Activated CD8-positive, alpha-beta T cell treated with anti-CD3 and anti-CD28 coated beads, Interleukin-2, amount 10 ng/mL, durations not matched to agents 7 days and 5 days (primary cell): ENCODE data around the gene FRS3. TPM values are rescaled to one million over a fixed set of nuclear protein-coding genes. Genes with fewer than 3 reads are reported as not detected.

ENCODE experiments used
- ATAC-seq: fragments of 150-1000 bp; cut with Tn5 transposase; one replicate; pipeline ENCODE4 v1.10.0; 2021; ENCODE audit warnings: moderate library complexity
- CTCF ChIA-PET: fragments of 350-600 bp; sonication (Branson Sonifier 250); formaldehyde crosslinking; loops from one replicate; lab custom pipeline; 2021; ENCODE audit warnings: antibody characterized with exemption; lab: Charles Lee
- POLR2A ChIA-PET: fragments of 350-600 bp; sonication (Branson Sonifier 250); formaldehyde crosslinking; loops from one replicate; lab custom pipeline; 2021; ENCODE audit warnings: antibody characterized with exemption; lab: Charles Lee
- DNase-seq: peaks from one replicate; pipeline ENCODE4 v3.0.0-alpha.2; 2020
- H3K27ac Mint-ChIP-seq: one replicate; pipeline ENCODE4 v1.8.0; 2021; ENCODE audit warnings: mild to moderate bottlenecking, mixed read lengths
- H3K27me3 Mint-ChIP-seq: one replicate; pipeline ENCODE4 v1.8.0; 2021; ENCODE audit warnings: low read depth, mixed read lengths
- H3K36me3 Mint-ChIP-seq: one replicate; pipeline ENCODE4 v1.8.0; 2021; ENCODE audit warnings: low read depth, mixed read lengths
- H3K4me1 Mint-ChIP-seq: one replicate; pipeline ENCODE4 v1.8.0; 2021; ENCODE audit warnings: low read depth, mixed read lengths
- H3K4me3 Mint-ChIP-seq: one replicate; pipeline ENCODE4 v1.8.0; 2021; ENCODE audit warnings: mild to moderate bottlenecking, mixed read lengths
- H3K9me3 Mint-ChIP-seq: one replicate; pipeline ENCODE4 v1.8.0; 2022; ENCODE audit warnings: mixed read lengths; ENCODE audit not compliant: insufficient read depth
- total RNA-seq, 2 experiments: library from RNA; stranded (reverse); gene quantifications; one replicate each; pipeline ENCODE4 v1.2.3, GENCODE V29; 2021

The FRS3 gene
- total RNA-seq, 2 experiments from 2014 or later = 5.1 to 7.0 TPM

GRCh38 chr6:41779336-41779735, 364 bp downstream of the FRS3 start:
- ATAC-seq = no peak
- peaks cover 18% of the 10 kb centered on the region for H3K27me3 Mint-ChIP-seq
- POLR2A ChIA-PET = no interaction called here

GRCh38 chr6:41778895-41779294, 805 bp downstream of the FRS3 start:
- Mint-ChIP-seq H3K36me3 (peaks cover 7% of the 10 kb centered on the region), H3K4me1 (peaks cover 15% of the 10 kb centered on the region), H3K9me3 (no peaks in the 10 kb centered on the region), H3K27ac (peak overlapping the region; percentile 65), H3K27me3 (peaks cover 18% of the 10 kb centered on the region), H3K4me3 (peak overlapping the region; percentile 87)
- ATAC-seq = no peak
- CTCF ChIA-PET = interaction anchor here (1.2 to 2.8 kb wide), 6 partner anchors 8 to 435 kb away, joined by 4 to 23 read pairs (median 6); partner anchors contain the start of genes BYSL, MED20 and TOMM6
- DNase-seq = no peak
- POLR2A ChIA-PET = interaction anchor here (0.8 to 1.5 kb wide), 3 partner anchors 8 to 21 kb away, joined by 3 to 7 read pairs (median 6); partner anchors contain the start of gene TOMM6

More at GRCh38 chr6:41779336-41779735, 364 bp downstream of the FRS3 start:
- no peak for DNase-seq
- Mint-ChIP-seq H3K4me3 (peak overlapping the region; percentile 87), H3K9me3 (no peaks in the 10 kb centered on the region), H3K36me3 (peaks cover 4% of the 10 kb centered on the region), H3K27ac (peak overlapping the region; percentile 76), H3K4me1 (peaks cover 15% of the 10 kb centered on the region)
- CTCF ChIA-PET = interaction anchor here (14.3 kb wide), 1 partner anchor 267 kb away, joined by 286 read pairs; the partner anchor contains the start of gene TAF8

GRCh38 chr6:41777551-41778285, 2.0 kb downstream of the FRS3 start:
- ChIA-PET CTCF (interaction anchor here (1.0 to 3.7 kb wide), 10 partner anchors 9 to 770 kb away, joined by 3 to 23 read pairs (median 5); partner anchors contain the start of genes BYSL, MED20 and TOMM6), POLR2A (interaction anchor here (0.8 to 1.5 kb wide), 3 partner anchors 9 to 20 kb away, joined by 3 to 7 read pairs (median 6); partner anchors contain the start of gene TOMM6)
- no peak for ATAC-seq
- DNase-seq = no peak
- H3K27me3 Mint-ChIP-seq = peaks cover 12% of the 10 kb centered on the region
- peaks cover 8% of the 10 kb centered on the region for H3K36me3 Mint-ChIP-seq
- H3K4me1 Mint-ChIP-seq = peaks cover 15% of the 10 kb centered on the region
- no peak overlapping the region for H3K27ac Mint-ChIP-seq
- no peak overlapping the region for H3K4me3 Mint-ChIP-seq
- no peaks in the 10 kb centered on the region for H3K9me3 Mint-ChIP-seq

DNA sequence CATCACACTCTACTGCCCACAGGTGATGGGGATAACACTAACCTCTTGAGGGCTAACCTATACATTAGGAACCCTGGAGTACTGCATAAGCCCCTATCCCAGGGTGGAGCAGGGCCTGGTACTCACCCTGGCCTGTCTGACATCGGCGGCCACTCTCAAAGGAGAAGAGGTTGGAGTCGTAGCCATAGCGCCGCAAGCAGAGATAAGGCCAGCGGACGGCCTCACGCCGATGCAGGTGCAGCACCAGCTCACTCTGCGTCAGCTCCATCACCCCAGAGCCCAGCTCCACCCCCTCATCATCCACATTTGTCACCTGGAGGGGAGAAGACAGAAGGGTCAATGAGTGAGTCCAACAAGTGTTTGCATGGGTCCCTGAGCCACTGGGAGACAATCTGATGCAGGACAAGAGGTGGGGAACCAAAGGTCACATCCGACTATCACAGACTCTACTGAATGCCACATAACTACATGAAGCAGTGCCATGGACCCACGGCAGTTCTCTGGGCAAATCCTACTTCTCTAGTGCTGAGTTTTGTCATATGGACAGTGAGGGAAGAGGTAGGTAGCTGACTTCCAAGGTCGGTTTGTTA, 4.3 kb downstream of the FRS3 start:
- H3K9me3 Mint-ChIP-seq = no peaks in the 10 kb centered on the region
- no peak overlapping the region for H3K27ac Mint-ChIP-seq
- no peak overlapping the region for H3K4me3 Mint-ChIP-seq
- peaks cover 2% of the 10 kb centered on the region for H3K27me3 Mint-ChIP-seq
- peaks cover 20% of the 10 kb centered on the region for H3K36me3 Mint-ChIP-seq
- no peak for ATAC-seq
- CTCF ChIA-PET = interaction anchor here (0.8 to 3.7 kb wide), 8 partner anchors 8 to 387 kb away, joined by 3 to 23 read pairs (median 4); no protein-coding TSS in a partner anchor
- no peak for DNase-seq
- peaks cover 9% of the 10 kb centered on the region for H3K4me1 Mint-ChIP-seq
- POLR2A ChIA-PET = no interaction called here

GRCh38 chr6:41774841-41775240, 4.9 kb downstream of the FRS3 start:
- no peaks in the 10 kb centered on the region for H3K9me3 Mint-ChIP-seq
- no peak for ATAC-seq
- H3K4me1 Mint-ChIP-seq = peaks cover 6% of the 10 kb centered on the region
- H3K27ac Mint-ChIP-seq = no peak overlapping the region
- ChIA-PET CTCF (interaction anchor here (0.8 to 3.7 kb wide), 6 partner anchors 8 to 388 kb away, joined by 3 to 23 read pairs (median 4); no protein-coding TSS in a partner anchor), POLR2A (no interaction called here)
- peaks cover under 1% of the 10 kb centered on the region for H3K27me3 Mint-ChIP-seq
- H3K4me3 Mint-ChIP-seq = no peak overlapping the region
- DNase-seq = no peak
- H3K36me3 Mint-ChIP-seq = peaks cover 20% of the 10 kb centered on the region

DNA sequence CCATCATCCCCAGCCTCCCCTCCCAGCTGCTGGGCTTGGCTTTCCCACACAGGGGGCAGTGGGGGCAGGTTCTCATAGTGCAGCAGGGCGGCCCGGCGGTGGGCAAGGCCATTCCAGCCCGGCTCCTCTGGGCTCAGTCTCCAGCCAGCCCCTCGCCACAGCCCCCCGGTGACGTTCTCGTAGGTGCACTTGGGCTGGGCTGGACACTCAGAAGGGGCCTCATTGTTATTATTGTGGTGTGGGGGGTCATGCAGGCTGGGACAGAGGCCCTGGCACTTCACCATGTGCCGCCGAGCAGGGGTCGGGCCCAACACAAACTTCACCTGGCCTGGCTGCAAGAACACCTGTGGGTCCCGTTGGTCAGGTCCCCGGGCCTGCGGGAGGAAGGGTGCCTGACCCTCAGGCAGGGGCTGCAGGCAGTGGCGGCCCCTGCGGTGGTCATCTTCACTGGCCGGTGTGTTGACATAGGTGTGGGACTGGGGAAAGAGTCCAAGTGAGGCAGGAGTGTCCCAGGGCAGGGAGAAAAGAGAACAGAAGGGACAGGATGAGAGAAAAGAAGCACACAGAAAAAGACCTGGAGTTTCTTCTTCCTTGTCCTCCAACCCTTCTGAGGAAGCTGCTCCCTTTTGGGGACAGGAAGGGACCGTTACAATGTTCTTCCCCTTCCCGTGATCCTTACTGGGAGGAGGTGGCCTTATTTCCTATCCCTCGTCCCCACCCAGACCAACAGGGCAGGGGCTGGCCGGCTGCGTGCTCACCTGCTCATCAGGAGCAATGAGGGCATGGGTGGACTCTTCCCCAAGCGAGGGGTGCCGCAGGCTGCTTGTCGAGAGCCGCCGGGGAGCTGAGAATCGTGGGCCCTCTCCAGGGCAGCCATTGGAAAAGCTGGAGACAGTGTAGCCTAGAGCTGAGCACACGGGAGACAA, 8.4 kb downstream of the FRS3 start:
- peaks cover 16% of the 10 kb centered on the region for H3K4me1 Mint-ChIP-seq
- no peak overlapping the region for H3K27ac Mint-ChIP-seq
- H3K9me3 Mint-ChIP-seq = no peaks in the 10 kb centered on the region
- CTCF ChIA-PET = interaction anchor here (1.2 kb wide), 1 partner anchor 279 kb away, joined by 3 read pairs; the partner anchor contains the start of gene TAF8
- POLR2A ChIA-PET = no interaction called here
- ATAC-seq (no peak), DNase-seq (no peak)
- no peaks in the 10 kb centered on the region for H3K27me3 Mint-ChIP-seq
- H3K36me3 Mint-ChIP-seq = peaks cover 17% of the 10 kb centered on the region
- H3K4me3 Mint-ChIP-seq = no peak overlapping the region

DNA sequence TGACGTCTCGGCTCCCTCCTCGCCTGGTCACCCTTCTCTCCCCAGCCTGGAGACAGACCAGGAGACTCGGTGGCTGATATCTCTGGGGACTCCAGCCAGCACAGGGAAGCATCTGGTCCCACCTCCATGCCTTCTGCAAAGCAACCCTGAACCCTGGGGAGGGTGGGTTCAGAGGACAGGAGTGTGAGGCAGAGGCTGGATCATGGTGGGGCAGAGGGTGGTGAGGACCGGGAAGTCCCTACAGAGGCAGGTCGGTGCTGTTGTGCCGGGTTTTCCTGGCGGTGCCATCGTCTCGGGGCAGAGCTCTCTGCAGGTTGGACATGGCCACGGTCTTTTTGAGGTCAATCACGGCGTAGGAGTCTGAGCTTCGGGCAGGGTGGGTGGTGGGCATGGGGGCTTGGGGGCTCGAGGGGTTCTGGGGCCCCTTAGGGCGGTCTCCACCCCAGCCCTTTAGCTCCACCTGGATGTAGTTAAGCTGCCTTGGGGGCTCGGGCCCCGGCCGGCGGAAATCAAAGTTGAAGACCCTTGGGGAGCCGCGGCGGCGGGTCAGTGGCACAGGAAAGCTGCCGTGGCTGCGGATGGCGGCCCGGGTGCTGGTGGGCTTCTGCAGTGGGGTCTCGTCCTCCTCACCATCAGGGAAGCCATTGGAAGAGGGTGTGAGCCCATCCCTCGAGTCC, 9.2 kb downstream of the FRS3 start:
- CTCF ChIA-PET = no interaction called here
- Mint-ChIP-seq H3K9me3 (no peaks in the 10 kb centered on the region), H3K27ac (no peak overlapping the region), H3K4me3 (no peak overlapping the region), H3K27me3 (no peaks in the 10 kb centered on the region), H3K4me1 (peaks cover 16% of the 10 kb centered on the region), H3K36me3 (peaks cover 17% of the 10 kb centered on the region)
- POLR2A ChIA-PET = no interaction called here
- ATAC-seq (no peak), DNase-seq (no peak)

DNA sequence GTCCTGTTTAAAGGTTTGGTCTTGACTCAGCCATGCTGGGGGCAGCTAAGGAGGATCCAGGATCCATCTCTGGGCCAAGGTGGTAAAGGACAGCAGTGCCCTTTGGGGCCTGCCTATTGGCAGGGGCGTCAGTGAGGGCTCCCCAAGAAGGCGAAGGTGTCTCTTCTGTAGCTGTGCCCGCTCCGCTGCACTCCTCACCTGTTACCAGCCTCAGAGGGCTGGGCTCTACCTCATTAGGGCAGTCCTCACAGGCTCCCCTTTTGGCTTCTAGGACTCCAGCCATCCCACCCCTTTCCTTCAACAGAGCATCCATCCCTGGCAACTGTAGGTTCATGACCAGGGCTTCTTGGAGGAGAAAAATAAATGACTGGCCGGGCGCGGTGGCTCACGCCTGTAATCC, 10.3 kb downstream of the FRS3 start:
- Mint-ChIP-seq H3K4me1 (peaks cover 16% of the 10 kb centered on the region), H3K27ac (peak overlapping the region; percentile 77), H3K4me3 (no peak overlapping the region), H3K27me3 (no peaks in the 10 kb centered on the region), H3K36me3 (peaks cover 17% of the 10 kb centered on the region), H3K9me3 (no peaks in the 10 kb centered on the region)
- CTCF ChIA-PET = interaction anchor here (0.7 to 2.2 kb wide), 3 partner anchors 16 to 446 kb away, joined by 3 to 10 read pairs (median 5); partner anchors contain the start of gene TOMM6
- ATAC-seq = no peak
- POLR2A ChIA-PET = interaction anchor here (1.3 kb wide), 1 partner anchor 9 kb away, joined by 6 read pairs; no protein-coding TSS in a partner anchor
- DNase-seq = no peak

DNA sequence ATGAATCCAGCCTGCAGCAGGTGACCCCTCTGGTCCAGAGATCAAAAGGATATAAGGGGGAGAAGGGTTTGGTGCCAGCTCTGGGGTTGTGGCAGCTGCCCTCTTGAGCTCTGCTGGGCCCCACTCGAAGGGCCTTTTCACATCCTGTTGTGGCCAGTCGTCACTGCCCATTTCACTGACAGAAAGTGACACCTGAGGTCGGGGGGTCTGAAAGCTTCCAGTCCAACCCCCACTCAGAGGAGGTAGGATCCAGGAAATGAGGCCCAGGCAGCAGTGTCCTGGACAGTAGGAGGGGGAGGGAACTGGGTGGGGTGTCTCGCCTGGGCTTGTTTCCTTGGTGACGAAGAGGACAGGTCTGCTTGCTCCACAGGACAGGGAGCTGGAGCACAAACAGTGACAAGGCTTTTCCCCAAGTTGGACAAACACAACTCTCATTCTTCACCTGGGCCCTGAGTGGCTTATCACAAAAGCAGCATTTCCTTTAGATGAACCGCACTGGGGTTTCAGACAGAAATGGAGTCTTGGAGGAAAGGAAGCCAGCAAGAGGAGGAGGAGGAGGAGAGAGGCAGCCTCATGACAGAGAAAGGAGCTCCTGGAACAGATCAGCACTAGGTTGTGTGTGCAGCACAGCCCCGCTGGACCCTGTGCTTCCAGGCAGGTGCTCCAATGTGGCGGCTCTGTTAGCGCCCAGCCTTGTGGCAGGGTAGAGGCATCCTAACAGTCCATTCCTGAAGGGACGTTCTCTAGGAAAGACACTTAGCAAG, 11.0 kb downstream of the FRS3 start:
- no peaks in the 10 kb centered on the region for H3K9me3 Mint-ChIP-seq
- peaks cover 13% of the 10 kb centered on the region for H3K36me3 Mint-ChIP-seq
- ChIA-PET POLR2A (interaction anchor here (1.3 kb wide), 1 partner anchor 10 kb away, joined by 6 read pairs; no protein-coding TSS in a partner anchor), CTCF (interaction anchor here (1.1 to 2.2 kb wide), 4 partner anchors 8 to 19 kb away, joined by 3 to 10 read pairs (median 5); partner anchors contain the start of gene TOMM6)
- H3K4me1 Mint-ChIP-seq = peaks cover 16% of the 10 kb centered on the region
- H3K4me3 Mint-ChIP-seq = no peak overlapping the region
- peak overlapping the region; percentile 77 for H3K27ac Mint-ChIP-seq
- ATAC-seq (peak; percentile 48), DNase-seq (no peak)
- no peaks in the 10 kb centered on the region for H3K27me3 Mint-ChIP-seq
